Neural crest cell (in vitro differentiated cells): ENCODE measurements around the gene FBL. TPM values are rescaled to one million over a fixed set of nuclear protein-coding genes. Genes with fewer than 3 reads are reported as not detected.

Source experiments
- DNase-seq: peaks from one replicate; pipeline ENCODE4 v3.0.0; 2021; ENCODE audit warnings: low read depth, mixed read lengths, low spot score
- H3K27ac Mint-ChIP-seq: one replicate; pipeline ENCODE4 v1.8.0; 2021; ENCODE audit warnings: mild to moderate bottlenecking, mixed read lengths; ENCODE audit not compliant: unreplicated experiment
- H3K27me3 Mint-ChIP-seq: 2 replicates; pipeline ENCODE4 v1.8.0; 2021; ENCODE audit warnings: low read depth, mild to moderate bottlenecking, mixed read lengths
- H3K36me3 Mint-ChIP-seq: 2 replicates; pipeline ENCODE4 v1.8.0; 2021; ENCODE audit warnings: low read depth, mild to moderate bottlenecking, mixed read lengths
- H3K4me1 Mint-ChIP-seq: 2 replicates; pipeline ENCODE4 v1.8.0; 2021; ENCODE audit warnings: mixed read lengths
- H3K4me3 Mint-ChIP-seq: one replicate; pipeline ENCODE4 v1.8.0; 2021; ENCODE audit warnings: mild to moderate bottlenecking, mixed read lengths
- H3K9me3 Mint-ChIP-seq: 2 replicates; pipeline ENCODE4 v1.8.0; 2021; ENCODE audit warnings: mixed read lengths
- CTCF ChIP-seq: fragments of 200-600 bp; sonication (generic); conservative IDR thresholded peaks from 2 replicates; pipeline ENCODE4 v1.5.0; 2021; ENCODE audit warnings: antibody characterized with exemption, mild to moderate bottlenecking
- microRNA-seq: library from miRNA; unstranded; fragments of <30 nt; microRNA quantifications from one replicate; pipeline ENCODE4, GENCODE V29; 2020
- total RNA-seq: library from RNA; stranded (reverse); gene quantifications from 2 replicates; pipeline ENCODE4 v1.2.1, GENCODE V29; 2021

Gene FBL
- total RNA-seq, 1 donor from 2014 or later = 473 TPM

GRCh38 chr19:39795001-39795400, 51.2 kb downstream of the FBL start:
- Mint-ChIP-seq H3K36me3 (no peaks in the 10 kb centered on the region), H3K4me3 (no peak overlapping the region), H3K9me3 (peaks cover 2% of the 10 kb centered on the region), H3K27ac (no peak overlapping the region), H3K27me3 (peaks cover 41% of the 10 kb centered on the region), H3K4me1 (peaks cover 5% of the 10 kb centered on the region)
- DNase-seq = no peak
- TF ChIP-seq CTCF = no peak

GRCh38 chr19:39792999-39793546, 53.1 kb downstream of the FBL start:
- Mint-ChIP-seq H3K9me3 (peaks cover 8% of the 10 kb centered on the region), H3K36me3 (peaks cover 2% of the 10 kb centered on the region), H3K27me3 (peaks cover 34% of the 10 kb centered on the region), H3K27ac (no peak overlapping the region), H3K4me1 (peaks cover 5% of the 10 kb centered on the region), H3K4me3 (peak overlapping the region; percentile 81)
- peak; percentile 94 for TF ChIP-seq CTCF
- DNase-seq = peak; percentile 83

GRCh38 chr19:39788244-39788643, 57.9 kb downstream of the FBL start:
- TF ChIP-seq CTCF = no peak
- no peak for DNase-seq
- Mint-ChIP-seq H3K36me3 (peaks cover 4% of the 10 kb centered on the region), H3K4me1 (peaks cover 5% of the 10 kb centered on the region), H3K9me3 (peaks cover 9% of the 10 kb centered on the region), H3K27me3 (peaks cover 43% of the 10 kb centered on the region), H3K4me3 (no peak overlapping the region), H3K27ac (no peak overlapping the region)

Small RNA genes within 50 kb of the gene (microRNA-seq; reads per million reads assigned to microRNA genes)
- gene MIR6719 = not detected

Other genes starting within 250 kb of the FBL start
- gene LGALS13, start 243.9 kb downstream of the FBL start, total RNA-seq = not detected in 2 replicates
- not detected in 2 replicates for gene LGALS16, start 190.5 kb downstream of the FBL start, total RNA-seq
- not detected in 2 replicates for gene LGALS14, start 141.9 kb downstream of the FBL start, total RNA-seq
- not detected in 2 replicates for gene CLC, start 108.3 kb downstream of the FBL start, total RNA-seq
- gene LEUTX, start 67.5 kb downstream of the FBL start, total RNA-seq = not detected in 2 replicates
- 40.5 and 44.9 TPM in 2 replicates for gene DYRK1B, start 12.2 kb downstream of the FBL start, total RNA-seq
- 1.0 and 1.6 TPM in 2 replicates for gene FCGBP, start 88.3 kb upstream of the FBL start, total RNA-seq
- gene PSMC4, start 124.8 kb upstream of the FBL start, total RNA-seq = 114 and 118 TPM in 2 replicates
- gene ZNF546, start 150.7 kb upstream of the FBL start, total RNA-seq = 5.3 and 6.5 TPM in 2 replicates
- gene ZNF780B, start 209.9 kb upstream of the FBL start, total RNA-seq = 27.3 and 28.5 TPM in 2 replicates
- 18.5 and 24.3 TPM in 2 replicates for gene ZNF780A, start 244.6 kb upstream of the FBL start, total RNA-seq